Astrocyte of the spinal cord (primary cell): ENCODE data around the gene NOP58.
"Not testable (repeated sequence)": the region's sequence is repeated elsewhere in the genome, so short reads cannot be mapped to it uniquely, and the experiment has no call there.

Experiments
- DNase-seq: peaks from one replicate; pipeline ENCODE4 v3.0.0; 2011; ENCODE audit warnings: low read depth, low spot score
- H3K4me3 ChIP-seq: 2 replicates; pipeline ENCODE4 v1.5.1; 2011; ENCODE audit warnings: low read depth, mild to moderate bottlenecking, low read length, moderate library complexity
- in situ Hi-C: cut with HindIII; loops from 2 replicates; pipeline ENCODE4 v1.10.0; 2017; ENCODE audit warnings: low sequenced_read_pairs
- TF ChIP-seq, protein P1 (sequence below): IDR thresholded peaks from 2 replicates; pipeline ENCODE4 v1.5.1; 2012; ENCODE audit warnings: low read depth, mild to moderate bottlenecking, low read length, inconsistent platforms

Gene NOP58

DNA sequence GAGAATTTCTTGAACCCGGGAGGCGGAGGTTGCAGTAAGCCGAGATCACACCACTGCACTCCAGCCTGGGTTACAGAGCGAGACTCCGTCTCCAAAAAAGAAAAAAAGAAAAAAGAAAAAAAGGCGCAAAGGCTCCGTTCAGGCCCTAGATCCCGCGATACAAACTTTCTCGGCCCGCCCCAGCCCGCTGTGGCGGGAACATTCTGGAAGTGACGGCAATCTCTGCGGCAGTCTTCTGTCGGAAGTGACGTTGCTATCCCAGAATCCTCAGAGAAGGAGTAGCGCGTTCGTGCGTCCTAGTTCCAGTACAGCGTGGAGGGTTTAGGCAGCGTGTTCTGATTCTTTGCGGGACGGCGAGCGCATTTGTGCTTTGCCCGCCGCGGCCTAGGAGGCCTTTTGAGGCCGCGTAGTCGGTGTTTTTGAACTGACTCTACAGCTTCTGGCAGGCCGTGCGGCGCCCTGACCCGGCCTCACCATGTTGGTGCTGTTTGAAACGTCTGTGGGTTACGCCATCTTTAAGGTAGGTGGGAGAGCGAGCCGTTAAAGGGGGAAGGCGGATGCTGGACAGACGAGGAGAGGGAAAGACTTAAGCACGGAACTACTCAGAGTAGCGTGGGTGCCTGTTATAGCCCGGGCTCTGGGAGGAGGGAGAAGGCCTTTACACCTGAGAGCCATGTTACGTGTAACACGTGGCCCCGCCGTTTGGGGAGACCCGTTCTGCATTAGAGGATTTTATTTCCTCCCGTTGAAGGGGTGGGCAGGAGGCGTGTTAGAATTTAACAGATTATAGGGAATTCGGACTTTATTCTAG is at the start of gene NOP58:
Gene NOP58 (plus strand): TSS at position 297 of the 811 bp plus-strand sequence. CDS start 179 bp downstream, at position 476.
- H3K4me3 ChIP-seq, result peak within 1 kb of the TSS; percentile 80
- in situ Hi-C loops, result no loop called here
- peak; percentile 96 for DNase-seq
- TF ChIP-seq, protein P1, sequence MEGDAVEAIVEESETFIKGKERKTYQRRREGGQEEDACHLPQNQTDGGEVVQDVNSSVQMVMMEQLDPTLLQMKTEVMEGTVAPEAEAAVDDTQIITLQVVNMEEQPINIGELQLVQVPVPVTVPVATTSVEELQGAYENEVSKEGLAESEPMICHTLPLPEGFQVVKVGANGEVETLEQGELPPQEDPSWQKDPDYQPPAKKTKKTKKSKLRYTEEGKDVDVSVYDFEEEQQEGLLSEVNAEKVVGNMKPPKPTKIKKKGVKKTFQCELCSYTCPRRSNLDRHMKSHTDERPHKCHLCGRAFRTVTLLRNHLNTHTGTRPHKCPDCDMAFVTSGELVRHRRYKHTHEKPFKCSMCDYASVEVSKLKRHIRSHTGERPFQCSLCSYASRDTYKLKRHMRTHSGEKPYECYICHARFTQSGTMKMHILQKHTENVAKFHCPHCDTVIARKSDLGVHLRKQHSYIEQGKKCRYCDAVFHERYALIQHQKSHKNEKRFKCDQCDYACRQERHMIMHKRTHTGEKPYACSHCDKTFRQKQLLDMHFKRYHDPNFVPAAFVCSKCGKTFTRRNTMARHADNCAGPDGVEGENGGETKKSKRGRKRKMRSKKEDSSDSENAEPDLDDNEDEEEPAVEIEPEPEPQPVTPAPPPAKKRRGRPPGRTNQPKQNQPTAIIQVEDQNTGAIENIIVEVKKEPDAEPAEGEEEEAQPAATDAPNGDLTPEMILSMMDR, result no peak

- TF ChIP-seq, protein P1, result no peak
- DNase-seq, result peak; percentile 24
- no peak overlapping the region for H3K4me3 ChIP-seq
- in situ Hi-C loops, result no loop called here
These were observed 43.7 kb upstream of the NOP58 start for GRCh38 chr2:202221873-202222272.

GRCh38 chr2:202237787-202238233 is 27.8 kb upstream of the NOP58 start:
- TF ChIP-seq, protein P1, result no peak
- peak overlapping the region; percentile 88 for H3K4me3 ChIP-seq
- DNase-seq, result peak; percentile 40
- in situ Hi-C loops, result no loop called here

GRCh38 chr2:202238234-202239197 is 27.0 kb upstream of the NOP58 start, which contains the start of gene SUMO1:
SUMO1 (minus strand) TSS chr2:202238597; CDS start chr2:202238451, 146 bp downstream.
- H3K4me3 ChIP-seq, result peak within 1 kb of the TSS; percentile 88
- peak; percentile 87 for DNase-seq
- in situ Hi-C loops, result no loop called here
- TF ChIP-seq, protein P1, result no peak

DNA sequence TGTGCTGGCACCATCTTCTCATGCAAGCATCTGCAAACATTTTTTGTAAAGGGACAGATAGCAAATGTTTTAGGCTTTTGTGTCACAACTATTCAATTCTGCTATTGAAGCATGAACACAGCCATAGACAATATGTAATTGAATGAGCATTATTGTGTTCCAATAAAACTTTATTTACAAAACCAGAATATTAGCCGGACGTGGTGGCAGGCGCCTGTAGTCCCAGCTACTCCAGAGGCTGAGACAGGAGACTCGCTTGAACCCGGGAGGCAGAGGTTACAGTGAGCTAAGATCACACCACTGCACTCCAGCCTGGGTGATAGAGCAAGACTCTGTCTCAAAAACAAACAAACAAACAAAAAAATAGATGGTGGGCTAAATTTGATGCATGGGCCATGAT is 17.9 kb upstream of the NOP58 start:
- H3K4me3 ChIP-seq, in situ Hi-C loops, DNase-seq: not testable (repeated sequence)

- H3K4me3 ChIP-seq, result no peak overlapping the region
- in situ Hi-C loops, result no loop called here
- DNase-seq, result no peak
- TF ChIP-seq, protein P1, result no peak
These were observed 15.9 kb upstream of the NOP58 start for GRCh38 chr2:202249521-202250253.
